Measurements from ENCODE around the gene CARD9.

CARD9 gene

GRCh38 chr9:136399176-136400037, 25.9 kb upstream of the CARD9 start:
- peak overlapping the region; percentile 97 for H3K9ac ChIP-seq (ENCODE audit: low read depth, low read length, poor library complexity)
- H3K4me1 ChIP-seq (ENCODE audit: control insufficient read depth in 2 of 2, insufficient read depth in 1 of 2, low read depth in 1 of 2, low read length in 2 of 2) = peaks cover 8 to 15% of the 10 kb centered on the region in 2 donors
- H3K27ac ChIP-seq (replicated peaks; ENCODE audit: low read length) = no peak overlapping the region
- no peak overlapping the region for H2BK120ac ChIP-seq (ENCODE audit: low read depth, low read length)
- peak overlapping the region; percentile 84 for H2AFZ ChIP-seq (ENCODE audit: low read length)
- H2BK12ac ChIP-seq (ENCODE audit: low read length) = peak overlapping the region; percentile 90
- H3K27me3 ChIP-seq (ENCODE audit: control insufficient read depth in 3 of 3, insufficient read depth in 3 of 3, low read depth in 1 of 3, low read length in 3 of 3) = no peaks in the 10 kb centered on the region
- H4K91ac ChIP-seq (ENCODE audit: low read depth, low read length, poor library complexity) = no peak overlapping the region
- H2AK5ac ChIP-seq (ENCODE audit: low read depth, low read length) = peak overlapping the region; percentile 75
- peak overlapping the region; percentile 66 for H2BK5ac ChIP-seq (ENCODE audit: low read length)
- no peaks in the 10 kb centered on the region for H3K9me3 ChIP-seq (replicated peaks in 1 of 2; ENCODE audit: control insufficient read depth in 2 of 2, insufficient read depth in 1 of 2, low read depth in 1 of 2, low read length in 2 of 2)
- peak overlapping the region; percentile 89 for H3K14ac ChIP-seq (ENCODE audit: low read length)
- H4K8ac ChIP-seq (ENCODE audit: low read depth, low read length) = no peak overlapping the region
- WGBS, 2 donors (ENCODE audit: extremely low coverage in 2 of 2, insufficient read length in 2 of 2, insufficient replicate concordance in 1 of 2) = no CpG with 5 or more reads among the region's 67 CpGs
- H2BK15ac ChIP-seq (ENCODE audit: low read length) = no peak overlapping the region
- H3K36me3 ChIP-seq (replicated peaks in 1 of 2; ENCODE audit: control insufficient read depth in 2 of 2, insufficient read depth in 2 of 2, low read length in 2 of 2) = peaks cover 48 to 69% of the 10 kb centered on the region in 2 donors
- H3K4ac ChIP-seq (ENCODE audit: low read length) = peak overlapping the region; percentile 84
- no peak for DNase-seq (ENCODE audit: low spot score)
- H3K18ac ChIP-seq (ENCODE audit: low read length) = peak overlapping the region; percentile 94
- H3K4me2 ChIP-seq (ENCODE audit: insufficient read depth, low read length, poor library complexity, severe bottlenecking) = peak overlapping the region; percentile 99
- peak overlapping the region; percentile 94 to 99 for H3K4me3 ChIP-seq (ENCODE audit: low read length in 2 of 2)
- peaks cover 22% of the 10 kb centered on the region for H3K79me1 ChIP-seq (ENCODE audit: low read depth, low read length)
- peak overlapping the region; percentile 97 for H3K23ac ChIP-seq (ENCODE audit: low read depth, low read length, poor library complexity)

- Histone ChIP-seq H2BK12ac (ENCODE audit: low read length) (no peak overlapping the region), H2BK15ac (ENCODE audit: low read length) (no peak overlapping the region), H3K4me3 (ENCODE audit: low read length in 2 of 2) (peak overlapping the region in 1 of 2 donors; percentile 99), H3K4me1 (ENCODE audit: control insufficient read depth in 2 of 2, insufficient read depth in 1 of 2, low read depth in 1 of 2, low read length in 2 of 2) (peaks cover 8 to 15% of the 10 kb centered on the region in 2 donors), H2BK120ac (ENCODE audit: low read depth, low read length) (no peak overlapping the region), H3K79me1 (ENCODE audit: low read depth, low read length) (peaks cover 22% of the 10 kb centered on the region), H4K8ac (ENCODE audit: low read depth, low read length) (no peak overlapping the region), H3K27me3 (ENCODE audit: control insufficient read depth in 3 of 3, insufficient read depth in 3 of 3, low read depth in 1 of 3, low read length in 3 of 3) (no peaks in the 10 kb centered on the region), H3K9me3 (replicated peaks in 1 of 2; ENCODE audit: control insufficient read depth in 2 of 2, insufficient read depth in 1 of 2, low read depth in 1 of 2, low read length in 2 of 2) (no peaks in the 10 kb centered on the region), H3K14ac (ENCODE audit: low read length) (no peak overlapping the region), H4K91ac (ENCODE audit: low read depth, low read length, poor library complexity) (no peak overlapping the region), H2AK5ac (ENCODE audit: low read depth, low read length) (no peak overlapping the region), H3K23ac (ENCODE audit: low read depth, low read length, poor library complexity) (peak overlapping the region; percentile 68), H3K9ac (ENCODE audit: low read depth, low read length, poor library complexity) (no peak overlapping the region), H2AFZ (ENCODE audit: low read length) (no peak overlapping the region), H3K4ac (ENCODE audit: low read length) (no peak overlapping the region), H2BK5ac (ENCODE audit: low read length) (no peak overlapping the region), H3K36me3 (replicated peaks in 1 of 2; ENCODE audit: control insufficient read depth in 2 of 2, insufficient read depth in 2 of 2, low read length in 2 of 2) (peaks cover 49 to 69% of the 10 kb centered on the region in 2 donors), H3K27ac (replicated peaks; ENCODE audit: low read length) (no peak overlapping the region), H3K4me2 (ENCODE audit: insufficient read depth, low read length, poor library complexity, severe bottlenecking) (no peak overlapping the region), H3K18ac (ENCODE audit: low read length) (no peak overlapping the region)
- no CpG with 5 or more reads among the region's 12 CpGs for WGBS, 2 donors (ENCODE audit: extremely low coverage in 2 of 2, insufficient read length in 2 of 2, insufficient replicate concordance in 1 of 2)
- no peak for DNase-seq (ENCODE audit: low spot score)
These were observed 24.8 kb upstream of the CARD9 start for GRCh38 chr9:136398286-136398685.

- H3K18ac ChIP-seq (ENCODE audit: low read length) = no peak overlapping the region
- no CpG with 5 or more reads among the region's 6 CpGs for WGBS, 2 donors (ENCODE audit: extremely low coverage in 2 of 2, insufficient read length in 2 of 2, insufficient replicate concordance in 1 of 2)
- H3K36me3 ChIP-seq (replicated peaks in 1 of 2; ENCODE audit: control insufficient read depth in 2 of 2, insufficient read depth in 2 of 2, low read length in 2 of 2) = peaks cover 54 to 74% of the 10 kb centered on the region in 2 donors
- no peak overlapping the region for H2BK12ac ChIP-seq (ENCODE audit: low read length)
- no peak overlapping the region for H2BK120ac ChIP-seq (ENCODE audit: low read depth, low read length)
- H3K27me3 ChIP-seq (ENCODE audit: control insufficient read depth in 3 of 3, insufficient read depth in 3 of 3, low read depth in 1 of 3, low read length in 3 of 3) = no peaks in the 10 kb centered on the region
- H2BK5ac ChIP-seq (ENCODE audit: low read length) = no peak overlapping the region
- H3K4me3 ChIP-seq (ENCODE audit: low read length in 2 of 2) = no peak overlapping the region
- no peak overlapping the region for H3K4ac ChIP-seq (ENCODE audit: low read length)
- H3K9ac ChIP-seq (ENCODE audit: low read depth, low read length, poor library complexity) = no peak overlapping the region
- no peak overlapping the region for H2AFZ ChIP-seq (ENCODE audit: low read length)
- H2BK15ac ChIP-seq (ENCODE audit: low read length) = no peak overlapping the region
- DNase-seq (ENCODE audit: low spot score) = no peak
- no peak overlapping the region for H4K91ac ChIP-seq (ENCODE audit: low read depth, low read length, poor library complexity)
- H2AK5ac ChIP-seq (ENCODE audit: low read depth, low read length) = no peak overlapping the region
- no peak overlapping the region for H3K27ac ChIP-seq (replicated peaks; ENCODE audit: low read length)
- H3K4me2 ChIP-seq (ENCODE audit: insufficient read depth, low read length, poor library complexity, severe bottlenecking) = no peak overlapping the region
- no peak overlapping the region for H3K14ac ChIP-seq (ENCODE audit: low read length)
- peaks cover 8 to 15% of the 10 kb centered on the region in 2 donors for H3K4me1 ChIP-seq (ENCODE audit: control insufficient read depth in 2 of 2, insufficient read depth in 1 of 2, low read depth in 1 of 2, low read length in 2 of 2)
- H4K8ac ChIP-seq (ENCODE audit: low read depth, low read length) = no peak overlapping the region
- no peak overlapping the region for H3K23ac ChIP-seq (ENCODE audit: low read depth, low read length, poor library complexity)
- no peaks in the 10 kb centered on the region for H3K9me3 ChIP-seq (replicated peaks in 1 of 2; ENCODE audit: control insufficient read depth in 2 of 2, insufficient read depth in 1 of 2, low read depth in 1 of 2, low read length in 2 of 2)
- H3K79me1 ChIP-seq (ENCODE audit: low read depth, low read length) = peaks cover 23% of the 10 kb centered on the region
These were observed 24.2 kb upstream of the CARD9 start for GRCh38 chr9:136397643-136398042.

- Histone ChIP-seq H2BK15ac (ENCODE audit: low read length) (no peak overlapping the region), H3K4ac (ENCODE audit: low read length) (no peak overlapping the region), H3K14ac (ENCODE audit: low read length) (no peak overlapping the region), H3K9me3 (replicated peaks in 1 of 2; ENCODE audit: control insufficient read depth in 2 of 2, insufficient read depth in 1 of 2, low read depth in 1 of 2, low read length in 2 of 2) (no peaks in the 10 kb centered on the region), H3K4me1 (ENCODE audit: control insufficient read depth in 2 of 2, insufficient read depth in 1 of 2, low read depth in 1 of 2, low read length in 2 of 2) (peaks cover 7 to 15% of the 10 kb centered on the region in 2 donors), H3K27me3 (ENCODE audit: control insufficient read depth in 3 of 3, insufficient read depth in 3 of 3, low read depth in 1 of 3, low read length in 3 of 3) (no peaks in the 10 kb centered on the region), H3K4me3 (ENCODE audit: low read length in 2 of 2) (no peak overlapping the region), H3K27ac (replicated peaks; ENCODE audit: low read length) (no peak overlapping the region), H2BK12ac (ENCODE audit: low read length) (no peak overlapping the region), H2BK5ac (ENCODE audit: low read length) (no peak overlapping the region), H3K79me1 (ENCODE audit: low read depth, low read length) (peaks cover 26% of the 10 kb centered on the region), H3K23ac (ENCODE audit: low read depth, low read length, poor library complexity) (no peak overlapping the region), H4K8ac (ENCODE audit: low read depth, low read length) (no peak overlapping the region), H3K9ac (ENCODE audit: low read depth, low read length, poor library complexity) (no peak overlapping the region), H4K91ac (ENCODE audit: low read depth, low read length, poor library complexity) (no peak overlapping the region), H3K4me2 (ENCODE audit: insufficient read depth, low read length, poor library complexity, severe bottlenecking) (no peak overlapping the region), H2AK5ac (ENCODE audit: low read depth, low read length) (no peak overlapping the region), H2AFZ (ENCODE audit: low read length) (no peak overlapping the region), H2BK120ac (ENCODE audit: low read depth, low read length) (no peak overlapping the region), H3K18ac (ENCODE audit: low read length) (no peak overlapping the region), H3K36me3 (replicated peaks in 1 of 2; ENCODE audit: control insufficient read depth in 2 of 2, insufficient read depth in 2 of 2, low read length in 2 of 2) (peaks cover 54 to 76% of the 10 kb centered on the region in 2 donors)
- no CpG with 5 or more reads among the region's 4 CpGs for WGBS, 2 donors (ENCODE audit: extremely low coverage in 2 of 2, insufficient read length in 2 of 2, insufficient replicate concordance in 1 of 2)
- DNase-seq (ENCODE audit: low spot score) = no peak
These were observed 22.7 kb upstream of the CARD9 start for GRCh38 chr9:136396219-136396515.
